NT2/D1 (cell line): Measurements from ENCODE around the gene RGMA.

Experiments
- YY1 ChIP-seq: IDR thresholded peaks from 2 replicates; pipeline ENCODE4 v1.6.1; 2011; ENCODE audit not compliant: insufficient read length, insufficient read depth
- ZNF274 ChIP-seq: IDR thresholded peaks from 2 replicates; pipeline ENCODE4 v1.6.1; 2011; ENCODE audit warnings: mild to moderate bottlenecking, low read depth, low read length

DNA sequence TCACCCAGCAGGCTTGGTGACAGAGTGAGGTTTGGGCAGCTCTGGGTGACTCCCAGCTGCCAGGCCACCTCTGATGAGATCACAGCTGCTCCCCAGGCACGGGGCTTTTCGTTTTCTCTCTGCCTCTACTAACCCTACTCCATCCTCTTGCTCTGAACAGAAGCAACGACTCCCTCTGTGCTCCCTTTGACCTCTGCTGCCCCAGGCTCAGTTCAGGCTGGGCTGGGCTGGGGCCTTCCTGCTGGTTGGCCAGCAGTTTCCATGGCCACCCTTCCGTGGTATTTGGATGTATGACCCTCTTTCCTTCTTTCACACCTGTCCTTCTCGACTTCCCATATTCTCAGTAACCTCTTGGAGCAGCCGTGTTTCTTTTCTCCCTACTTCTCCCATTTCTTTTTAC, 8.6 kb downstream of the RGMA start:
- TF ChIP-seq YY1 (no peak), ZNF274 (no peak)
